ENCODE data around the gene AFMID.

The AFMID gene

GRCh38 chr17:78255953-78256706 is 69.0 kb downstream of the AFMID start:
- no peak for DNase-seq (ENCODE audit: low read depth)

DNA sequence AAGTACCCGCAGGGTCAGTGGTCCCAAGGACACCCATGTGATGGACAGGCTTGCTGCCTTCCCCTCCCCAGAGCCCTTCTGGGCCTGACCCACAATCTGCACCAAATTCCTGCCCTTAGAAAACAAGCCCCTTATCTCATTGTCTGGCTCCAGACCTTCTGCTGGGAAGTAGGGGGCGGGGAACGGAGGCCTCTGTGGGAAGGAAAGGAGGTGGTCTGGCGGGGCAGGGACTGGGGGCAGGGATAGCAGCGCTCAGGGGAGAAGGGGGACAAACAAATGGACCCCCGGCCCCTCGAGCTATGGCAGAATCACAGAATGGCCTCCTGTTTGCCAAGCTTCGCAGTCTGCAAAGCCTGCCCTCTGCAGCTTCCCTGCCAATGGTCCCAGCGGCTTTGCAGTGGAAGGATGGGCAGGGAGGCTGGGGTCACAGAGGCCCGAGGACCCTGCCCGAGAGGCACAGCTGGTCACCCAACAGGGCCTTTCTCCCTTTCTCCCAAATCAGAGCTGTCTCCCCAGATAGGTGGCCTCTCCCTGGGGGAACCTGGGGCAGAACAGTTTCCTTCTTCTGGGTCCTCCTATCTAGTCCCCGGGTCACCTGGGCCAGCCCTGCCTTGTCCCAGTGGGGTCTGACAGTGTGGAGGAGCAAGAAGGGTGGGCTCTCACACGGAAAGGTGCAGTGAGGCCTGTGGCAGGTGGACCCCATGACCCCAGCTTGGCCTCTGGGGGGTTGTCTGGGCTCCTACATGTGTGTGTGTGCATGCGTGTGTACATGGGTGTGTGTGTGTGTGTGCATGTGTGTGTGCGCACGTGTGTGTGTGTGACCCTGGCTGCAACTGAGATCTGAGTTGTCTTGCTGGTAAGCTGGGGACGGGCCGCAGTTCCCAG is 69.8 kb downstream of the AFMID start:
- DNase-seq (ENCODE audit: low read depth): no peak
